Glutamatergic neuron (in vitro differentiated cells): ENCODE measurements around the gene NDUFS2. TPM values are rescaled to one million over a fixed set of nuclear protein-coding genes. Genes with fewer than 3 reads are reported as not detected.

ENCODE experiments used
- DNase-seq: peaks from one replicate; pipeline ENCODE4 v3.0.0; 2022
- H3K27ac Mint-ChIP-seq: one replicate; pipeline ENCODE4 v1.8.0; 2020; ENCODE audit warnings: mild to moderate bottlenecking, mixed read lengths, inconsistent platforms; ENCODE audit not compliant: unreplicated experiment
- H3K27me3 Mint-ChIP-seq: one replicate; pipeline ENCODE4 v1.8.0; 2020; ENCODE audit warnings: mild to moderate bottlenecking, moderate library complexity, mixed read lengths, inconsistent platforms; ENCODE audit not compliant: unreplicated experiment
- H3K36me3 Mint-ChIP-seq: one replicate; pipeline ENCODE4 v1.8.0; 2020; ENCODE audit warnings: mild to moderate bottlenecking, mixed read lengths, inconsistent platforms; ENCODE audit not compliant: unreplicated experiment
- H3K4me1 Mint-ChIP-seq: one replicate; pipeline ENCODE4 v1.8.0; 2020; ENCODE audit warnings: mild to moderate bottlenecking, low read depth, mixed read lengths, inconsistent platforms; ENCODE audit not compliant: unreplicated experiment
- H3K4me3 Mint-ChIP-seq: one replicate; pipeline ENCODE4 v1.8.0; 2020; ENCODE audit warnings: mild to moderate bottlenecking, mixed read lengths, inconsistent platforms; ENCODE audit not compliant: unreplicated experiment
- H3K9me3 Mint-ChIP-seq: one replicate; pipeline ENCODE4 v1.8.0; 2020; ENCODE audit warnings: mild to moderate bottlenecking, moderate library complexity, mixed read lengths, inconsistent platforms; ENCODE audit not compliant: unreplicated experiment
- CTCF ChIP-seq: fragments of 200-600 bp; sonication (generic); IDR thresholded peaks from one replicate; pipeline ENCODE4 v1.5.0; 2021; ENCODE audit not compliant: partially characterized antibody, unreplicated experiment
- long read RNA-seq: library from polyadenylated mRNA; unstranded; transcript quantifications from one replicate; pipeline ENCODE4 v2.0.0, GENCODE V29; 2020; ENCODE audit not compliant: unreplicated experiment
- total RNA-seq: library from RNA; stranded (reverse); fragmentation: NEBNext Ultra II Directional; extraction: Animal tissue kit (Norgen Biotek cat#: 25700); gene quantifications from one replicate; pipeline ENCODE4 v1.2.1, GENCODE V29; 2021; ENCODE audit not compliant: unreplicated experiment

NDUFS2 gene
- total RNA-seq: 112 TPM
- long read RNA-seq, partial matches to known transcripts: 144 of 160 reads
- long read RNA-seq, other reads (novel, unspliced or antisense): 14 of 160 reads

- peaks cover 6% of the 10 kb centered on the region for H3K27me3 Mint-ChIP-seq
Observed at GRCh38 chr1:161201836-161202712, at the start of gene NDUFS2. Gene NDUFS2 (plus strand): TSS chr1:161202367. CDS start chr1:161202386, 19 bp downstream.

GRCh38 chr1:161153176-161153575 lies 49.0 kb upstream of the NDUFS2 start:
- peak overlapping the region; percentile 99 for H3K4me3 Mint-ChIP-seq
- H3K9me3 Mint-ChIP-seq: peaks cover 3% of the 10 kb centered on the region
- peak overlapping the region; percentile 100 for H3K27ac Mint-ChIP-seq
- no peak for TF ChIP-seq CTCF
- H3K4me1 Mint-ChIP-seq: peaks cover 2% of the 10 kb centered on the region
- no peak for DNase-seq
- H3K36me3 Mint-ChIP-seq: no peaks in the 10 kb centered on the region
- peaks cover 6% of the 10 kb centered on the region for H3K27me3 Mint-ChIP-seq

More at GRCh38 chr1:161201836-161202712, at the start of gene NDUFS2:
- H3K36me3 Mint-ChIP-seq: peaks cover 10% of the 10 kb centered on the region
- H3K27ac Mint-ChIP-seq: peak within 1 kb of the TSS; percentile 98
- H3K4me3 Mint-ChIP-seq: peak within 1 kb of the TSS; percentile 92
- peak; percentile 36 for TF ChIP-seq CTCF
- peaks cover 25% of the 10 kb centered on the region for H3K4me1 Mint-ChIP-seq
- peaks cover 6% of the 10 kb centered on the region for H3K9me3 Mint-ChIP-seq
- DNase-seq: peak; percentile 94

- H3K4me3 Mint-ChIP-seq: peak within 1 kb of the TSS; percentile 99
- peak within 1 kb of the TSS; percentile 100 for H3K27ac Mint-ChIP-seq
- peaks cover 6% of the 10 kb centered on the region for H3K27me3 Mint-ChIP-seq
- no peaks in the 10 kb centered on the region for H3K36me3 Mint-ChIP-seq
- TF ChIP-seq CTCF: no peak
- H3K4me1 Mint-ChIP-seq: peaks cover 4% of the 10 kb centered on the region
- DNase-seq: peak; percentile 74
- H3K9me3 Mint-ChIP-seq: peaks cover 5% of the 10 kb centered on the region
Observed at GRCh38 chr1:161153682-161154337, 48.4 kb upstream of the NDUFS2 start, which contains the start of gene UFC1. Gene UFC1 (plus strand): TSS chr1:161153978. CDS start chr1:161153998, 20 bp downstream.

GRCh38 chr1:161157867-161158266 lies 44.3 kb upstream of the NDUFS2 start:
- no peak for TF ChIP-seq CTCF
- no peak overlapping the region for H3K4me3 Mint-ChIP-seq
- peak overlapping the region; percentile 92 for H3K27ac Mint-ChIP-seq
- no peaks in the 10 kb centered on the region for H3K36me3 Mint-ChIP-seq
- peaks cover 8% of the 10 kb centered on the region for H3K9me3 Mint-ChIP-seq
- H3K4me1 Mint-ChIP-seq: peaks cover 8% of the 10 kb centered on the region
- DNase-seq: no peak
- peaks cover 9% of the 10 kb centered on the region for H3K27me3 Mint-ChIP-seq
